Thyroid gland (tissue), 4 donors: ENCODE results near the gene ATRAID. TPM values are rescaled to one million over a fixed set of nuclear protein-coding genes. Genes with fewer than 3 reads are reported as not detected.

Experiments
- DNase-seq, 2 donors: peaks; one replicate each; pipeline ENCODE4 v3.0.0-alpha.2; 2019
- H3K27ac ChIP-seq, 3 donors: fragments of 200-600 bp; sonication (generic); 1 replicate in 2 of 3; 2 replicates in 1 of 3; pipeline ENCODE4 v1.5.1; 2016 to 2019; ENCODE audit warnings: mild to moderate bottlenecking in 1 of 3, moderate library complexity in 1 of 3
- H3K27me3 ChIP-seq: fragments of 200-600 bp; sonication (generic); one replicate; pipeline ENCODE4 v1.5.1; 2019
- H3K36me3 ChIP-seq, 2 donors: fragments of 200-600 bp; sonication (generic); one replicate each; pipeline ENCODE4 v1.5.1; 2016 to 2019
- H3K4me1 ChIP-seq, 2 donors: fragments of 200-600 bp; sonication (generic); one replicate each; pipeline ENCODE4 v1.5.1; 2017 to 2019
- H3K4me3 ChIP-seq, 3 donors: fragments of 200-600 bp; sonication (generic); replicated peaks in 1 of 3; 1 replicate in 2 of 3; 2 replicates in 1 of 3; pipeline ENCODE4 v1.5.1; 2016; ENCODE audit warnings: mild to moderate bottlenecking in 1 of 3
- H3K9me3 ChIP-seq: fragments of 200-600 bp; sonication (generic); one replicate; pipeline ENCODE4 v1.5.1; 2017
- POLR2A ChIP-seq, 2 donors: fragments of 450-650 bp; IDR thresholded peaks; one replicate each; pipeline ENCODE4 v1.6.1; 2017; ENCODE audit warnings: antibody characterized with exemption in 2 of 2, mild to moderate bottlenecking in 2 of 2, moderate library complexity in 1 of 2
- WGBS, 2 donors: methylation state at CpG; one replicate each; pipeline ENCODE4 v1.1.5; 2017; 5-methylcytosine and 5-hydroxymethylcytosine counted together
- intact Hi-C: fragments of 100-400 bp; cut with DNase I; formaldehyde crosslinking; loops from one replicate; pipeline ENCODE4 v1.15.1; 2023
- total RNA-seq, 4 donors: library from RNA; depleted of rRNA; stranded (reverse); fragments of >200 nt; gene quantifications; one replicate each; pipeline ENCODE4 v1.2.3, GENCODE V29; 2016
- TF ChIP-seq, protein P1 (sequence below), 6 experiments: fragments of 200-600 bp in 3 of 6; fragments of 450-650 bp in 3 of 6; sonication (generic) in 3 of 6; IDR thresholded peaks; one replicate each; pipeline ENCODE4 v1.5.1; 2016 to 2019; ENCODE audit warnings: antibody characterized with exemption in 6 of 6, mild to moderate bottlenecking in 2 of 6, inconsistent platforms in 1 of 6, moderate library complexity in 1 of 6

ATRAID gene
- total RNA-seq, 4 donors from 2014 or later = 149 to 345 (median 254) TPM

DNA sequence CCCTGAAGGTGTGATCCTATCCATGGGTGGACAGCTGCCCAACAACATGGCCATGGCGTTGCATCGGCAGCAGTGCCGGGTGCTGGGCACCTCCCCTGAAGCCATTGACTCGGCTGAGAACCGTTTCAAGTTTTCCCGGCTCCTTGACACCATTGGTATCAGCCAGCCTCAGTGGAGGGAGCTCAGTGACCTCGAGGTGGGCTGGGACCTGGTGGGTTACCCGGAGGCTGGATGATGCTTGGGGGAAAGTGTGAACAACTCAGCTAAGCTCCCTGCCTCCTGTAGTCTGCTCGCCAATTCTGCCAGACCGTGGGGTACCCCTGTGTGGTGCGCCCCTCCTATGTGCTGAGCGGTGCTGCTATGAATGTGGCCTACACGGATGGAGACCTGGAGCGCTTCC is 21.5 kb downstream of the ATRAID start:
- H3K4me3 ChIP-seq = no peak overlapping the region
- H3K4me1 ChIP-seq = no peaks in the 10 kb centered on the region
- intact Hi-C loops = no loop called here
- no peak overlapping the region for H3K27ac ChIP-seq
- TF ChIP-seq POLR2A (IDR thresholded peaks at IDR 0.05) = no peak
- TF ChIP-seq, protein P1, sequence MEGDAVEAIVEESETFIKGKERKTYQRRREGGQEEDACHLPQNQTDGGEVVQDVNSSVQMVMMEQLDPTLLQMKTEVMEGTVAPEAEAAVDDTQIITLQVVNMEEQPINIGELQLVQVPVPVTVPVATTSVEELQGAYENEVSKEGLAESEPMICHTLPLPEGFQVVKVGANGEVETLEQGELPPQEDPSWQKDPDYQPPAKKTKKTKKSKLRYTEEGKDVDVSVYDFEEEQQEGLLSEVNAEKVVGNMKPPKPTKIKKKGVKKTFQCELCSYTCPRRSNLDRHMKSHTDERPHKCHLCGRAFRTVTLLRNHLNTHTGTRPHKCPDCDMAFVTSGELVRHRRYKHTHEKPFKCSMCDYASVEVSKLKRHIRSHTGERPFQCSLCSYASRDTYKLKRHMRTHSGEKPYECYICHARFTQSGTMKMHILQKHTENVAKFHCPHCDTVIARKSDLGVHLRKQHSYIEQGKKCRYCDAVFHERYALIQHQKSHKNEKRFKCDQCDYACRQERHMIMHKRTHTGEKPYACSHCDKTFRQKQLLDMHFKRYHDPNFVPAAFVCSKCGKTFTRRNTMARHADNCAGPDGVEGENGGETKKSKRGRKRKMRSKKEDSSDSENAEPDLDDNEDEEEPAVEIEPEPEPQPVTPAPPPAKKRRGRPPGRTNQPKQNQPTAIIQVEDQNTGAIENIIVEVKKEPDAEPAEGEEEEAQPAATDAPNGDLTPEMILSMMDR (IDR thresholded peaks at IDR 0.05) = no peak
- no peaks in the 10 kb centered on the region for H3K9me3 ChIP-seq
- 92% methylated on average over 12 to 13 of the region's 14 CpGs for WGBS, 2 donors
- no peaks in the 10 kb centered on the region for H3K27me3 ChIP-seq
- peaks cover 73 to 78% of the 10 kb centered on the region in 2 donors for H3K36me3 ChIP-seq
- no peak for DNase-seq

DNA sequence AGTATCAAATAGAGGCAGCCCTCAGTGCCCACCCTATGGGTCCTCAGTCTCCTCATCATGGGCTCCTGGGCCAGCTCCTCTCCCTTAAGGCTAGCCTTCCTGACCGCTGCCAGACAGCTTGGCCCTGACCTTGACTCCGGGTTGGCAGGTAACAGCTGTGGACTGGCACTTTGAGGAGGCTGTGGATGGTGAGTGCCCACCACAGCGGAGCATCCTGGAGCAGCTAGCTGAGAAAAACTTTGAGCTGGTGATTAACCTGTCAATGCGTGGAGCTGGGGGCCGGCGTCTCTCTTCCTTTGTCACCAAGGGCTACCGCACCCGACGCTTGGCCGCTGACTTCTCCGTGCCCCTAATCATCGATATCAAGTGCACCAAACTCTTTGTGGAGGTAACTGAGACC is 24.3 kb downstream of the ATRAID start:
- H3K9me3 ChIP-seq = no peaks in the 10 kb centered on the region
- 96 to 97% methylated on average over 11 to 12 of the region's 12 CpGs for WGBS, 2 donors
- no peaks in the 10 kb centered on the region for H3K27me3 ChIP-seq
- TF ChIP-seq, protein P1 (IDR thresholded peaks at IDR 0.05) = no peak
- TF ChIP-seq POLR2A (IDR thresholded peaks at IDR 0.05) = no peak
- intact Hi-C loops = no loop called here
- DNase-seq = no peak
- H3K4me3 ChIP-seq = no peak overlapping the region
- H3K27ac ChIP-seq = no peak overlapping the region
- peaks cover 76 to 90% of the 10 kb centered on the region in 2 donors for H3K36me3 ChIP-seq
- H3K4me1 ChIP-seq = no peaks in the 10 kb centered on the region

GRCh38 chr2:27236626-27237025 is 24.8 kb downstream of the ATRAID start:
- Histone ChIP-seq H3K27me3 (no peaks in the 10 kb centered on the region), H3K4me3 (no peak overlapping the region), H3K36me3 (peaks cover 75 to 88% of the 10 kb centered on the region in 2 donors), H3K27ac (no peak overlapping the region), H3K9me3 (no peaks in the 10 kb centered on the region), H3K4me1 (no peaks in the 10 kb centered on the region)
- DNase-seq = no peak
- TF ChIP-seq, protein P1 (IDR thresholded peaks at IDR 0.05) = no peak
- no peak for TF ChIP-seq POLR2A (IDR thresholded peaks at IDR 0.05)
- intact Hi-C loops = no loop called here
- 87 to 92% methylated on average over 3 of the region's 3 CpGs for WGBS, 2 donors

DNA sequence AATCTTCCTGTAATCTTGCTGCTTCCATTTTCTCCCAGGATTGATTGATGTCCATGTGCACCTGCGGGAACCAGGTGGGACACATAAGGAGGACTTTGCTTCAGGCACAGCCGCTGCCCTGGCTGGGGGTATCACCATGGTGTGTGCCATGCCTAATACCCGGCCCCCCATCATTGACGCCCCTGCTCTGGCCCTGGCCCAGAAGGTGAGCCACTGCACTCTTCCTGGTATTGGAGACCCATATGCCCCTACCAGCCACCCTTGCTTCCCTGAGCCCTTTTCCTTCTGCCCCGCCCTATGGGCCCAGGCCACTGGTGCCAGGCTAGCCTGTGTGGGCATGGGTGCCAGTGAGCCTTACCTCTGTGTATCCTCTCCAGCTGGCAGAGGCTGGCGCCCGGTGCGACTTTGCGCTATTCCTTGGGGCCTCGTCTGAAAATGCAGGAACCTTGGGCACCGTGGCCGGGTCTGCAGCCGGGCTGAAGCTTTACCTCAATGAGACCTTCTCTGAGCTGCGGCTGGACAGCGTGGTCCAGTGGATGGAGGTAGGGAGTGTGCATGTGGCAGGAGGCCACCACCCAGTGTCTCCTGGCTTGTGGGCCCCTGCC is 25.6 kb downstream of the ATRAID start:
- peaks cover 70 to 88% of the 10 kb centered on the region in 2 donors for H3K36me3 ChIP-seq
- no peaks in the 10 kb centered on the region for H3K9me3 ChIP-seq
- WGBS, 2 donors = 96 to 98% methylated on average over 13 to 15 of the region's 15 CpGs
- H3K4me3 ChIP-seq = no peak overlapping the region
- DNase-seq = no peak
- no peak overlapping the region for H3K27ac ChIP-seq
- TF ChIP-seq, protein P1 (IDR thresholded peaks at IDR 0.05) = no peak
- no peak for TF ChIP-seq POLR2A (IDR thresholded peaks at IDR 0.05)
- H3K4me1 ChIP-seq = no peaks in the 10 kb centered on the region
- intact Hi-C loops = no loop called here
- no peaks in the 10 kb centered on the region for H3K27me3 ChIP-seq

- no peak for DNase-seq
- Histone ChIP-seq H3K4me3 (no peak overlapping the region), H3K27me3 (no peaks in the 10 kb centered on the region), H3K36me3 (peaks cover 63 to 87% of the 10 kb centered on the region in 2 donors), H3K27ac (no peak overlapping the region), H3K4me1 (no peaks in the 10 kb centered on the region), H3K9me3 (no peaks in the 10 kb centered on the region)
- intact Hi-C loops = no loop called here
- 93 to 98% methylated on average over 3 to 8 of the region's 8 CpGs for WGBS, 2 donors
- TF ChIP-seq, protein P1 (IDR thresholded peaks at IDR 0.05) = no peak
- TF ChIP-seq POLR2A (IDR thresholded peaks at IDR 0.05) = no peak
Measured at GRCh38 chr2:27238976-27239375, 27.1 kb downstream of the ATRAID start.
